MCF 10A (cell line): ENCODE data around the gene MACROD1. TPM values are rescaled to one million over a fixed set of nuclear protein-coding genes. Genes with fewer than 3 reads are reported as not detected.

ENCODE experiments used
- BruUV-seq: library from RNA; stranded (reverse); fragments of 400-500 nt; replicated peaks from 2 replicates; lab custom pipeline; 2021; lab: Mats Ljungman, UMichigan
- CTCF ChIA-PET: fragments of 300-600 bp; sonication (Branson Sonifier 250); formaldehyde crosslinking; extraction: SDS; loops from one replicate; lab custom pipeline; 2021; ENCODE audit warnings: antibody characterized with exemption, inconsistent platforms; lab: Yijun Ruan, JAX
- POLR2A ChIA-PET: fragments of 300-600, 350-650 bp; sonication (Branson Sonifier 250); formaldehyde crosslinking; extraction: SDS; loops from one replicate; lab custom pipeline; 2020; ENCODE audit warnings: antibody characterized with exemption, inconsistent platforms; lab: Yijun Ruan, JAX
- DNase-seq: peaks from one replicate; pipeline ENCODE4 v3.0.0-alpha.2; 2018; ENCODE audit not compliant: unreplicated experiment
- H3K27ac Mint-ChIP-seq: one replicate; pipeline ENCODE4 v1.8.0; 2022; ENCODE audit warnings: mild to moderate bottlenecking, low read depth, mixed read lengths; ENCODE audit not compliant: unreplicated experiment
- H3K27me3 Mint-ChIP-seq: one replicate; pipeline ENCODE4 v1.8.0; 2022; ENCODE audit warnings: mixed read lengths; ENCODE audit not compliant: insufficient read depth, unreplicated experiment
- H3K36me3 Mint-ChIP-seq: one replicate; pipeline ENCODE4 v1.8.0; 2022; ENCODE audit warnings: mild to moderate bottlenecking, moderate library complexity, mixed read lengths; ENCODE audit not compliant: insufficient read depth, unreplicated experiment
- H3K4me1 Mint-ChIP-seq: one replicate; pipeline ENCODE4 v1.8.0; 2022; ENCODE audit warnings: mixed read lengths; ENCODE audit not compliant: insufficient read depth, unreplicated experiment
- H3K4me3 Mint-ChIP-seq: one replicate; pipeline ENCODE4 v1.8.0; 2022; ENCODE audit warnings: mild to moderate bottlenecking, moderate library complexity, mixed read lengths; ENCODE audit not compliant: unreplicated experiment
- H3K9me3 Mint-ChIP-seq: one replicate; pipeline ENCODE4 v1.8.0; 2022; ENCODE audit warnings: mixed read lengths; ENCODE audit not compliant: unreplicated experiment
- CTCF ChIP-seq: fragments of 200-600 bp; IDR thresholded peaks from one replicate; pipeline ENCODE4 v1.8.0; 2022; ENCODE audit warnings: antibody characterized with exemption, mild to moderate bottlenecking; ENCODE audit not compliant: unreplicated experiment
- intact Hi-C: fragments of 100-400 bp; cut with micrococcal nuclease; formaldehyde crosslinking; loops from 2 replicates; pipeline ENCODE4 v1.14.1; 2022
- total RNA-seq: library from RNA; stranded (reverse); gene quantifications from 2 replicates; pipeline ENCODE4 v1.2.3, GENCODE V29; 2022

MACROD1 gene
- total RNA-seq, 1 experiment from 2014 or later: 15.1 TPM

- ChIA-PET POLR2A (interaction anchor here (0.6 to 1.0 kb wide), 2 partner anchors 17 to 575 kb away, joined by 3 to 4 read pairs; no protein-coding TSS in a partner anchor), CTCF (interaction anchor here (0.5 to 0.7 kb wide), 4 partner anchors 9 to 116 kb away, joined by 3 to 5 read pairs (median 4); no protein-coding TSS in a partner anchor)
- TF ChIP-seq CTCF: no peak
- peaks cover 40% of the 10 kb centered on the region for H3K27me3 Mint-ChIP-seq
- no peak overlapping the region for H3K27ac Mint-ChIP-seq
- no peak overlapping the region for H3K4me3 Mint-ChIP-seq
- no TSS peak for BruUV-seq
- DNase-seq: no peak
- intact Hi-C loops: no loop called here
- H3K36me3 Mint-ChIP-seq: no peaks in the 10 kb centered on the region
- no peaks in the 10 kb centered on the region for H3K4me1 Mint-ChIP-seq
- no peaks in the 10 kb centered on the region for H3K9me3 Mint-ChIP-seq
Observed at GRCh38 chr11:64034411-64034811, 131.5 kb downstream of the MACROD1 start.

GRCh38 chr11:64032050-64032449, 133.9 kb downstream of the MACROD1 start:
- ChIA-PET POLR2A (no interaction called here), CTCF (no interaction called here)
- Mint-ChIP-seq H3K27me3 (peaks cover 50% of the 10 kb centered on the region), H3K36me3 (no peaks in the 10 kb centered on the region), H3K4me3 (no peak overlapping the region), H3K4me1 (no peaks in the 10 kb centered on the region), H3K9me3 (no peaks in the 10 kb centered on the region), H3K27ac (no peak overlapping the region)
- TF ChIP-seq CTCF: no peak
- intact Hi-C loops: no loop called here
- no peak for DNase-seq
- no TSS peak for BruUV-seq

- H3K27ac Mint-ChIP-seq: no peak overlapping the region
- ChIA-PET CTCF (no interaction called here), POLR2A (no interaction called here)
- DNase-seq: no peak
- intact Hi-C loops: no loop called here
- H3K9me3 Mint-ChIP-seq: no peaks in the 10 kb centered on the region
- H3K4me3 Mint-ChIP-seq: no peak overlapping the region
- no peak for TF ChIP-seq CTCF
- H3K27me3 Mint-ChIP-seq: peaks cover 59% of the 10 kb centered on the region
- H3K36me3 Mint-ChIP-seq: no peaks in the 10 kb centered on the region
- no peaks in the 10 kb centered on the region for H3K4me1 Mint-ChIP-seq
- BruUV-seq: no TSS peak
Observed at GRCh38 chr11:64031001-64031400, 134.9 kb downstream of the MACROD1 start.

- CTCF ChIA-PET: interaction anchor here (0.7 kb wide), 1 partner anchor 25 kb away, joined by 4 read pairs; no protein-coding TSS in a partner anchor
- Mint-ChIP-seq H3K4me3 (no peak overlapping the region), H3K27ac (no peak overlapping the region), H3K9me3 (no peaks in the 10 kb centered on the region), H3K27me3 (peaks cover 50% of the 10 kb centered on the region), H3K36me3 (no peaks in the 10 kb centered on the region), H3K4me1 (no peaks in the 10 kb centered on the region)
- POLR2A ChIA-PET: interaction anchor here (0.7 to 1.2 kb wide), 2 partner anchors 9 to 10 kb away, joined by 4 to 5 read pairs; no protein-coding TSS in a partner anchor
- DNase-seq: no peak
- intact Hi-C loops: no loop called here
- TF ChIP-seq CTCF: no peak
- no TSS peak for BruUV-seq
Observed at GRCh38 chr11:64029773-64030172, 136.1 kb downstream of the MACROD1 start.
